Measurements from ENCODE around the gene FAM81A. TPM values are rescaled to one million over a fixed set of nuclear protein-coding genes. Genes with fewer than 3 reads are reported as not detected.

The FAM81A gene
- total RNA-seq, 2 experiments from 2014 or later, result not detected

- H3K4me3 ChIP-seq (ENCODE audit: low read length), result no peak overlapping the region
- DNase-seq (no peak), ATAC-seq (ENCODE audit: poor library complexity) (no peak)
- Mint-ChIP-seq H3K36me3 (ENCODE audit: low read depth) (no peaks in the 10 kb centered on the region), H3K27ac (no peak overlapping the region), H3K9me3 (no peaks in the 10 kb centered on the region), H3K4me3 (no peak overlapping the region), H3K27me3 (peaks cover 9% of the 10 kb centered on the region), H3K4me1 (ENCODE audit: low read depth) (no peaks in the 10 kb centered on the region)
- TF ChIP-seq CTCF (IDR thresholded peaks at IDR 0.05), result no peak
- ChIA-PET CTCF (no interaction called here), POLR2A (no interaction called here)
- H3K27me3 ChIP-seq (ENCODE audit: control insufficient read depth in 1 of 2, insufficient read depth in 2 of 2, low read length in 2 of 2), result peaks cover 0 to 2% of the 10 kb centered on the region in 2 experiments
- H3K9me3 ChIP-seq (ENCODE audit: control insufficient read depth in 1 of 2, insufficient read depth in 1 of 2, low read length in 2 of 2), result no peaks in the 10 kb centered on the region
- H3K27ac ChIP-seq (ENCODE audit: low read depth in 1 of 2, low read length in 2 of 2), result no peak overlapping the region
- H3K4me1 ChIP-seq (ENCODE audit: insufficient read depth, low read length), result no peaks in the 10 kb centered on the region
- H3K36me3 ChIP-seq (ENCODE audit: insufficient read depth, low read length), result no peaks in the 10 kb centered on the region
- intact Hi-C loops (cut with DNase I, micrococcal nuclease), result no loop called here
Observed at GRCh38 chr15:59447367-59447766, 9.4 kb downstream of the FAM81A start.

GRCh38 chr15:59448871-59449270 is 10.9 kb downstream of the FAM81A start:
- ChIA-PET POLR2A (no interaction called here), CTCF (interaction anchor here (0.6 kb wide), 1 partner anchor 82 kb away, joined by 3 read pairs; no protein-coding TSS in a partner anchor)
- Mint-ChIP-seq H3K4me3 (no peak overlapping the region), H3K36me3 (ENCODE audit: low read depth) (no peaks in the 10 kb centered on the region), H3K27ac (no peak overlapping the region), H3K9me3 (no peaks in the 10 kb centered on the region), H3K27me3 (no peaks in the 10 kb centered on the region), H3K4me1 (ENCODE audit: low read depth) (no peaks in the 10 kb centered on the region)
- intact Hi-C loops (cut with DNase I, micrococcal nuclease), result no loop called here
- Histone ChIP-seq H3K27me3 (ENCODE audit: control insufficient read depth in 1 of 2, insufficient read depth in 2 of 2, low read length in 2 of 2) (peaks cover 0 to 1% of the 10 kb centered on the region in 2 experiments), H3K4me3 (ENCODE audit: low read length) (no peak overlapping the region), H3K4me1 (ENCODE audit: insufficient read depth, low read length) (no peaks in the 10 kb centered on the region), H3K36me3 (ENCODE audit: insufficient read depth, low read length) (no peaks in the 10 kb centered on the region), H3K9me3 (ENCODE audit: control insufficient read depth in 1 of 2, insufficient read depth in 1 of 2, low read length in 2 of 2) (no peaks in the 10 kb centered on the region), H3K27ac (ENCODE audit: low read depth in 1 of 2, low read length in 2 of 2) (no peak overlapping the region)
- no peak for DNase-seq
- ATAC-seq (ENCODE audit: poor library complexity), result no peak
- TF ChIP-seq CTCF (IDR thresholded peaks at IDR 0.05), result no peak

GRCh38 chr15:59453474-59454215 is 15.7 kb downstream of the FAM81A start:
- no peaks in the 10 kb centered on the region for H3K4me1 ChIP-seq (ENCODE audit: insufficient read depth, low read length)
- no peaks in the 10 kb centered on the region for H3K36me3 ChIP-seq (ENCODE audit: insufficient read depth, low read length)
- intact Hi-C loops (cut with DNase I, micrococcal nuclease), result no loop called here
- H3K4me3 ChIP-seq (ENCODE audit: low read length), result no peak overlapping the region
- H3K36me3 Mint-ChIP-seq (ENCODE audit: low read depth), result no peaks in the 10 kb centered on the region
- no peak for TF ChIP-seq CTCF (IDR thresholded peaks at IDR 0.05)
- H3K4me1 Mint-ChIP-seq (ENCODE audit: low read depth), result no peaks in the 10 kb centered on the region
- H3K4me3 Mint-ChIP-seq, result no peak overlapping the region
- ATAC-seq (ENCODE audit: poor library complexity), result no peak
- H3K27me3 Mint-ChIP-seq, result peaks cover 8% of the 10 kb centered on the region
- H3K27ac Mint-ChIP-seq, result no peak overlapping the region
- no peak for DNase-seq
- CTCF ChIA-PET, result no interaction called here
- no peaks in the 10 kb centered on the region for H3K9me3 ChIP-seq (ENCODE audit: control insufficient read depth in 1 of 2, insufficient read depth in 1 of 2, low read length in 2 of 2)
- H3K27me3 ChIP-seq (ENCODE audit: control insufficient read depth in 1 of 2, insufficient read depth in 2 of 2, low read length in 2 of 2), result no peaks in the 10 kb centered on the region
- POLR2A ChIA-PET, result no interaction called here
- H3K27ac ChIP-seq (ENCODE audit: low read depth in 1 of 2, low read length in 2 of 2), result no peak overlapping the region
- no peaks in the 10 kb centered on the region for H3K9me3 Mint-ChIP-seq

Measured in CD4-positive, alpha-beta T cell (primary cell).